Non-pigmented ciliary epithelial cell (primary cell): Measurements from ENCODE around the gene PTMS.

Experiments used
- DNase-seq: peaks from one replicate; pipeline ENCODE4 v3.0.0-alpha.2; 2010; ENCODE audit warnings: low read depth

The PTMS gene

DNA sequence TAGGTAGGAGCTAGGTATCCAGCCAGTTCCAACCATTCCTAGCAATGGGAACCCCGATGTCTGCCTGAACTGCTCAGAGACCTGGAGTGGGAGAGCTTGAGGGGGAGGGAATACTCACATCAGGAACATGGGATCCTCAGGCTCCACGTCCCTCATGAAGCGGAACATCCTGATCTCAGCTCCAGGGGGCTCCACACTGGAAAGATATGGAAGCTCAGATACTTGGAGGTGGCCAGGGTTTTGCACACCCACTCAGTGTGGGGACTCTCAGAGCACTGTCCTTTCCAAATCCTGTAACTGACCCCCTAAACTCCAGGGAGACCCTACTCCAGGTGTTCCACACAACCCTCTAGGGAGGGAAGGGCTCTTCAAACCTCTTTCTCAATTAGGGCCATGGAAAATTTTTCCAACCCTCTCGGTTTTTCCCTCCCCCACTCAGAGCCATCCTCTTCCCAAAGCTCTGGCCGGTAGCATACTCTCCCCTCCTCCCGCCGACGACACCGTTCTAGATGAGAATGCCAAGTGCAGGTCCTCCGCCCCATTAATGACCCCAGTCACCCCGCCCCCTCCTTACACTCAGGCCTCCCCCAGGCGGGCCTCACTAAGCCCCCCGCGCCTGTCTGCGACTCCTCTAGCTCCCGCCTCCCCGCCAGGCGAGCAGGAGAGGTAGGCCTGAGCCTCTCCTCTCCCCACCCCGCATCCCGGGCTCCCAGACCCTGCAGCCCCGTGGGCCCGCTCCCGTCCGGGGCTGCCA is 13.8 kb upstream of the PTMS start:
- no peak for DNase-seq

DNA sequence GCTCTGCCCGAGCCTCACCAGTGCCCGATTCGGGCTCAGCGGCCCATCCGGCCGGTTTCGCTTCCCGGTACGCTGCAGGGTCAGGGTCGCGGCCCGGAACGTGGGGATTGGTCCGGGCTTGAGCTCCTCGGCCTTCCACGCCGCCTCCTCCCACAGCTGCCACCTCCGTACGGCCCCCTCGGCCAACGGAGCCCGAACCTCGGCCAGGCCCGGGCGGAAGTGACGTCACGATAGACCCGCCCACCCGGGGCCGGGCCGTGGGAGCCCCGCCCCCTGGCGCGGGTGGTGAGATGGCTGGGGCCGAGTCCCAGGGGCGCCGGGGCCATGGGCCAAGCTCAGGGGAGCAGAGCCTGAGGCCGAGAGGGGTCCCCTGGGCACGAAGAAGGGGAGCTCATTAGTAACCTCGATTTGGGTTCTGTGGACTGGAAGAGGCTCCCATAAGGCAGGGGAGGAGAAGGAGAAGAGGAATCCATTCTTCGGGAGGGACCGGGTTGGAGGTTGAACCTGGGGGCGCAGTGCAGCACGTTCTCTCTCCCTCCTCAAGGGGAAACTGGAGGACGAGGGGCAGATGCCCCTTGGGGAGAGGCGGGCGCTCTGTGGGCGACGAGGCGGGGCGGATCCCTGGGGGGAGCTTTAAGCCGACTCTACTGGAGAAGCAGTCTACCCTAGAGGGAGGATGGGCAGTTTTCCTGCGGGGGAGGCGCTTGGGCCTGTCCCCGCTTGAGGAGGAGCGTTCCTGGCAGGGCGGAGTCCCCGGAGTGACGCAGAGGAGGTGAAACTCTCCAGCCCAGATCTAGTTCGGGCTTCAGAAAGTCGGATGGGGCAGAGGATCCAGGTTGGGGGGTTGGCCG is 13.0 kb upstream of the PTMS start, which contains the start of gene MLF2:
Gene MLF2, minus strand, starts transcription at position 221 of the 851 bp plus-strand sequence. CDS start 807 bp downstream, outside the sequence.
- DNase-seq: peak; percentile 97

DNA sequence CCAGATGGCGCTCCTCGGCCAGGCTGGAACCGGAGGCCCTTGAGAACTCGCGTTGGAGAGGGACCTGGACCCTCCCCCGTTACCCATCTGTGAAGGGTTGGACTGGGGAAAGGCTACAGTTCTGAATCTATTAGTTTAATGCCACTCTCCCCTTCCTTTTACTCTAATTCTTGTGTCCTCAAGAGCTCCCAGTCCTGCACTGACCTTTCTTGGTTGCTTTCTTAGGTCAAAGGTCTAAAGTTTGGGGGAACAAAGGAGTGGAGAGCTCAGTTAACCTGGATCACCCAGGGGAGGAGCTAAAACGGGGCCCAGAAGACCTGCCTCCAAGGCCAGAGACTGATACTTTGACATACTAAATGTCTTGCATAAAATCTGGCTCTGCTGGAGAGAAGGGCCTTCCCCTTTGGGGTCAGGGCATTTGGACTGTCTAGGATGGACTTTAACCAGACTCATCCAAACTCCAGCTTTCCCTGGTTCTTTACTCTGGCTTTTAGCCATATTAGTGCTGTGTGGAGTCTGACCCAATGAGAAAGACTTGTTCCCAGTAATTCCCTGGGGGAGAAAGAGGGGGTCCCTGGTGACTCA is 12.3 kb upstream of the PTMS start:
- DNase-seq: no peak

DNA sequence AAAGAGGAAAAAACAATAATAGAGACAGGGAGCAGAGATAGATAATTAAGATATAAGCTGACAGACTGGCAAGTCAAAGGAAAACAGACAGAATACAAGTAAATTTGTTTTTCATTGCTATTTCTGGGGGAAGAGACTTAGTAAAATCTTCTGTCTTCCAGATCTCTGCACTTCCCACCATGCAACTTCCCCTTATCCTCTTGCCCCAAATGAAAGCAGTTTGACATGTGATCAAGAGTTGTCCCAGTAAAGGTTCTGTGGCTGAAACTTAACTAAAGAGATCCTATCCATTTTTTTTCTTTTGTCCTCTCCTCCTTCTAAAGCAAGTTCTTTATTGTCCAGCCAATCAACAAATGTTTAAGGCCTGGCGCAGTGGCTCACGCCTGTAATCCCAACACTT is 11.8 kb upstream of the PTMS start:
- DNase-seq: no peak

DNA sequence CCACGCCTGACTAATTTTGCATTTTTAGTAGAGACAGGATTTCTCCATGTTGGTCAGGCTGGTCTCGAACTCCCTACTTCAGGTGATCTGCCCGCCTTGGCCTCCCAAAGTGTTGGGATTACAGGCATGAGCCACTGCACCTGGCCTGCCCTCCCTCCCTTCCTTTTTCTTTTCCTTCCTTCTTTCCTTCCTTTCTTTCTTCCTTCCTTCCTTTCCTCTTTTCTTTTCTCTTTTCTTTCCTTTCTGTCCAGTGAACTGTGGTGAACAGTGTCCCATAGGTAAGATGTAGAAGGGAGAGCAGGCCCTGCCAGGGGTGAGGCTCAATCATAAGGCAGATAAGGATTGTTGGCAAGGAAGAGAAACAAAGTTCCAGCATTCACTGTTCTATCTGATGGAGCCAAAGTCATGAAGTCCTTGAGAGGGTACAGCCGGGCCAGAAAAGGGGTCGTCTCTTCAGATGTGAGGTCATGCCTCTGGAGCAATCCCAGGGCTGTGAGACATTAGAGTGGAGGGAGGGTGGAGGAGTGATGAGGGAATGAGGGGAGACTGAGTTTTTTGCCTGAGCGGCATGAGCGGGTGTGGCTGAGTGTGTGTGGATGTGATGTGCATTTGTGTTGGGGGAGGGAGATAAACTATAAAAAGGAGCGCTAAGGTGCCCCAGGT is 9.0 kb upstream of the PTMS start:
- no peak for DNase-seq

DNA sequence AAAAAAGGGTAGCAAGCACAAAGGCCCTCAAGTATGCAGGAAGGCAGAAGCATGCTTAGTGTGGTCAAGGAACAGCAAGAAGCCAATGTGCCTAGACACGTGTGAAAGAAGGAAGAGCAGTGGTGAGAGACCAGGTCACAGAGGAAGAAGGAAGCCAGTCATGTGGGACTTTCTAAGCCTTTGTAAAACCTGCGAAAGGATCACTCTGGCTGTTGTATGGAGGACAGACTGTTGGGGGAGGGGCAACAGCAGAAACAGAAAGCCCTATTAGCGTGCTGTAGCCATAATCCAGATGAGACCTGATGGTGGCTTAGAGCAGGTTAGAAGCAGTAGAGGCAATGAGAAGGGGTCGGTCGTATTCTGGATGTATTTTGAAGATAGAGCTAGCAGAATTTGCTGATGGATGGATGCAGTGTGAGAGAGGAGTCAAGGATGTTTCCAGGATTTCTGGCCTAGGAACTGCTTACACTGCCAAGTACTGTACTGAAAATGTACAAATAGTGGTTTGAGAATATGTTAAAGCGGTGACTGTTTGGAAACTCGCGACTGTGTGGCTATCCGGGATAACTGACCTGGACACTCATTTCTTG is 7.6 kb upstream of the PTMS start:
- DNase-seq: no peak

DNA sequence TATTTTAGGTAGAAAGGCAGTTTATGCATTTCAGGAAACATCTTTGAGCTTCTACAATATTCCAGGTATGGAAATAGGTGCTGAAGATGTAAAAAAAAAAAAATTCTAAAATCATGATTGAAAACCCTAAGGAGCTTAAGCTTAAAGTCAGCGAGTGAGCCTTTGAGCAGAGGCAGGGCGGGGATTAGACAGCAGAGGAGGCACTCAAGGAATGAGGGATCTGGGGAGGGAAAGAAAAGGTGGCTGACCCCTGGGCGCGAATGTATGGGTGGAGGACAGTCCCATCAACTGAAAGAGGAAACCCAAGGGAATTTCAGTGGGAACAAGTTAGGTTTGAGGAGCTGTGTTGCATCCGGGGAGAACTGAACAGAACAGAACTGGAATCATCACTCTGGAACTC is 6.4 kb upstream of the PTMS start:
- DNase-seq: no peak

DNA sequence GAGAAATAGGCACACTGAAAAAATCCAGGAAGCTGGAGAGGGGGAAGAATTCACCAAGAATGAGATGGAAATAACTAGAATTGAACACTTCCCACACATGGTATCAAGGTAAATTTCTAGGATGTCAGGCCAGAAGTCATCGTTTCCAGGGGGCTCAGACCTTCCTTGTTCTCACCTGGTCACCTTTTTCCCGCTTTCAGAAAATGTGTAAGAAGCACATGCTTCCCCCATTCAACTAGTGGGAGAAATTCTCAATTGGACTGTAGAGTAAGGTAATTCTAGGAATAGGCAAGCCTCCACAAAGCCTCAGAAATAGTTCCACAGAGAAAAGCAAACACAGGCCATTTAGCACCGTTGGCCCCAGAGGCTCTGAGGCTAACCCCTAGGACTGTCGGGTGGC is 2.8 kb upstream of the PTMS start:
- no peak for DNase-seq

DNA sequence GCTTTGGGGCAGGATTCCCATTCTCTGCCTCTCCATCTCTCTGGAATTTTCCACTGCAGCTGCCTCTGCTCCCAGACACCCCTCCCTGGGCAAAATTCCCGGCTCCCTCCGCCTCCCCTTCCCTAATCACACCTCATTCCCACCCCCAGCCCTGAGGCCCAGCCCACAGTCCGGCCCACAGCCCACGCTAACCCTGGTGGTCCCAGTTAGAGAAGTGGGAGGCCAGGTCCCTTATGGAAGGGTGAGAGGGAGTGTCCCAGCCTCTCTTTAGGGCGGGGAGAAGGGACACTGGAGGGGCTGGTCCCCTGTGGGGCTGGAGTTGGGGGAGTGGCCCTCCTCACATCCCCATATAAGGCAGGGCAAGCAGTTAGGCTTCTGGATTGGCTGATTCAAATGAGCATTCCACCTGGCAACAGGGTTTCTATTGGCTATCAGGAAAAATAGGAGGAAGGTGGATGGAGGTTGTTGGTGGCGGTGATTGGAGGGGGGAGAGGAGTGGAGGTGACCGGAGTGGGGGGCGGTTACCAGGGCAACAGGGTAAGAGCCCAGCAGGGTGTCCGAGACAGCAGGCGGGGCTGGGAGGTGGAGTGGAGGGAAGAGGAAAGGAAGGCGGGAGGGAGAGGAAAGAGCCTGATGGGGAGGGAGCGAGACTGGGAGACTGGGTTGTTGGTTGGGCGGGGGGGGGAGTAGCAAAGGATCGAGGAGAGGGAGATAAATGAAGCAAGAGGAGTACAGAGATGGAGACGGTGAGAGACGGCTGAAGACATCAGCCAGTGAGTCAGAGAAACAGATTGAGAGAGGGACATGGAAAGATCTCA is 1.9 kb upstream of the PTMS start:
- DNase-seq: peak; percentile 98

DNA sequence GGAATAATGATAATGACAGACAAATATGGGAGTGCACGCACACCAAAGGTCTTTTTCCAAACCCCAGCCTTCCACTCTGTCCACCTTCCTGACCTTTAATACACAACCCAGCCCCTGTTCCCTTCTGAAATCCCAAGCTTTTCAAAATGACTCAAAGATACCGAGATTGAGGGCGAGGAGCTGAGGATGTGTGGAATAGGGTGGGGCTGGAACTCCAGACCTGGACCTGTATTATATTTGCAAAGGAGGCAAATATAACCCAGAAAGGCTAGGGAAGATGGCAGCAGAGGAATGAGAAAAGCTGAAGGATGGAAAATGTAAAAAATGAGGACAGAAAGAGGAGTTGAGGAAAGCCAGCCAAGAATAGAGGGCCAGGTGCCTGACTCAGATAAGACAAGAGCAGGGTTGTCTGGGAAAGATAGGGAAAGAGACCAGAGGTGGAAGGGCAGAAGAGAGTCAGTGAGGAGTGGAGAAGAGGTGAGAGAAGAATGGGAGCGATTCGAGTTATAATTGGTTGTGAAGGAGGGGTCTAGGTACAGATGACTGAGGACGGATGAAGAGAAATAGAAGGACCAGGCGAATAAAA is 1.0 kb upstream of the PTMS start:
- DNase-seq: no peak

DNA sequence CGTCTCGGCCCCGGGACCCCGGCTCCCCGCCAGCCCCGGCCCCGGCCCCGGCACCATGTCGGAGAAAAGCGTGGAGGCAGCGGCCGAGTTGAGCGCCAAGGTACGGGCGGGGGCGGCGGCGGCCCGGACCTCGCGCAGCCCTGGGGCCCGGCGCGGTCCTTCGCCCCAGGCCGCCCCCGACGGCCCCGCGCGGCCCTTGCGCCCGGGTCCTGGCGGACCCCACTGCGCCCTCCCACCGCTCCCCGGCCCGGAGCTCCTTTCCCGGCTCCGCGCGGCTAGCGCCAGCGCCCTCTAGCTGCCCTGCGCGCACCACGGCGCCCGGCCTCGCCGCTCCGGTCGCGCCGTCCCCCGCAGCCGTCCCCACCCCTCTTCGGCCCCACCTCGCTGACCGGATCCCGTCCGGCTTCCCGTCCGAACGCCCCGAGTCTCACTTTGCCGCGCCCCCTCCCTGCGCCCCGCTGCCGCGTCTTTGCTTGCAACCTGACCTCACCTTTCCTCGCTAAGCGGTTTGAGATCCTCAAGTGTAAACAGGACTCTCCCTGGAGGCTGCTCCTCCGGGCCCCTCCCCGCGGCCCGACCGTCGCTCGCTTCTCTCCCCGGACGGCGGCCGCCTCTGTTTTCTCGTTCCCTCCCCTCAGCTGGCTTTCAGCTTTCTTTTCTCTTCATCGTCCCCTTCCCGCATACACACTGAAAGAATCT is 637 bp downstream of the PTMS start:
- no peak for DNase-seq

DNA sequence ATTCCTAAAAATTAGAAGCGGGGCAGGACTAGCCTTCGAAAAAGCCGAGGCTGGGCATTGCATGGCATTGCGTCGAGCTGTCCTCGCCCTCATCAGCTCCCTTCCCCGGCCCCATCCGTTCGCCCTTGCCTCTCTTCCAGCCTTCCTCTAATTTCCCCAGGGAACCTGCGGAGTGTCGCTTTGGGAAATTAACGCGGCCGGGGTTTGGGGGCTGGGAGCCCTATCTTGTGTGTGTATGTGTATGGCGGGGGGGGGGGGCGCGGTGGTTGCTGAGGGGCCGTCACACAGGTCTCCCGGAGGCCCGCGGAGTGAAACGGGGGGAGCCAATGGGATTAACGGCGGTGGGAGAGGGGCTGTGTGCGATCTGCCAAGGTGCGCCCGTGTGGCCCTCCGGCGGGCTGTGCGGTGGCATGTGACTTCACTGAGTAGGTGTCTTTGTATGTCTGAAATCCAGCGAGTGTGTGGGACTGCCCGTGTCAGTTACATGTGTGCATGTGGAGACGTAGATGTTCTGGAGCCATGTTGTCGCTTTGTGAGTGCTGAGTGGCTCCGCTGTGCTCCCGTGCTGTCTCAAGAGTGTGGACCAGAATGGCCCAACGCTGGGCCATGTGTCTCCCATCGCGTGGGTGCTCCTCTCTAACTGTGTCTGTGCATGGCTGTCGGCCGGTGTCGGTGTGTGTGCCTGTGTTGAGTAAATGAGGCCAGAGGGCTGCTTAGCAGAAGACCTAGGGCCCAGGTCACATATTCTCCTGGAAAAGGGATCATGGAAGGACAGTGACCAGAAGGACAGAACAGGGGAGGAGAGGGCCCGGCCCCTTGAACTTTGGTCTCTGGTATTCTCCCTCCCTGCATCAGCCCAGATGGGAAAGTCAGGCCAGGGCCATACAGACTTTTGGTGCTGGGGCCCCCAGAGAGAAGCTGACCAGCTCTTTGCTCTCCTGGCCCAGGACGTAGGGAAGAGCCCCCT is 1.5 kb downstream of the PTMS start:
- no peak for DNase-seq

DNA sequence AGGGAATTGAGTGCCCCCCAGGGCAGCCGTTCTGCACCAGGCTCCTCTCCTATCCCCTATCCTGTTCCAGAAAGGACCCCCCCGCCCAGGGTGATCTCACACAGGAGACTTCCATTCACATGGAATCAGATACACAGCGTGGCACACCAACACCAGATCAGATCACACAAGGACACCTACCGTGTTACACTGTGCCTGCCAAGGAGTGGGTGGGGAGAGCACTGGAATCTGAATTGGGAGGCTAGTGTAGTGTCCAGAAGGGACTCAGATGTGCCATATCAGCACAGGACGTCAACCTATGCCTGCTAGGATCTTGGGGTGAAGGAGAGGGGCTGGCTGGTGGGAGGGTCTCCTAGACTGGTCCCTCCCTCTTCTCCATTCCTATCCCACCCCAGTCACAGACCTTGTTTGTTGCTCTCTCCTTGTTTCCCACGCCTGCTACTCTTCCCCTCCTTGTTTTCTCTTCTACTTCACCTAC is 2.3 kb downstream of the PTMS start:
- no peak for DNase-seq

DNA sequence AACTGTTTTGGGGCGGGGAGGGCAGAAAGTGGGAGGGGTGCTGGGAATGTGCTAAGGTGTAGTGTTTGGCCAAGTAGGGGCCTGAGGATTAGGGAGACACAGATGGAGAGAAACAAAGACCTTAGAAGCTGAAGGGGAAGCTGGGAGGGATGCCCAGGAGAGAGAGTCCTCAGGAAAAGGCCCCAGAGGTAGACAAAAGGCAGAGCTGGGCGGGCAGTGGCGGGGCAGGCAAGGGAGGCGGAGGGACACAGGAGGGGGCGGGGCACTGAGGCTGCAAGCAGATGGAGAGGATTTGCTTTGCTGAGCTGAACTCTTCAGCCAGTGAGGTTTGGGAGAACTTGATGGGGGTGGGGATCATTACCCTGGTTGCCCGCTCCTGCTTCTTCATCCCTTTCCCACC is 2.8 kb downstream of the PTMS start:
- DNase-seq: no peak

DNA sequence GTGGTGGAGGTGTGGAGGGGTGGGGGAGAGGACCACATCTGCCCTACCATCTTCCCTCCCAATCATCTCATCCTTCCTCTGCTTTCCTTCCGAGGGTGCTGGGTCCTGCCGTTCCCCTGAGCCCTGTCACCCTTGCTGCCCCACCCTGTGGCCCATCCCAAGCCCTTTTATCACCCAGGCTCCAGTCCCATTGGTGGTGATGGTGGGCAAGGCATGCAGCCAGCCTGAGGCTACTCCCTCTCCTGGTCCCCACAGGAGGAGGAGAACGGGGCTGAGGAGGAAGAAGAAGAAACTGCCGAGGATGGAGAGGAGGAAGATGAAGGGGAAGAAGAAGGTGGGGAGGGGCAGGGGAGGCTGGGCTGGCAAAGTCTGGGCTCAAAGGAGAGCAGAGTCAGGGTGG is 3.5 kb downstream of the PTMS start:
- no peak for DNase-seq

DNA sequence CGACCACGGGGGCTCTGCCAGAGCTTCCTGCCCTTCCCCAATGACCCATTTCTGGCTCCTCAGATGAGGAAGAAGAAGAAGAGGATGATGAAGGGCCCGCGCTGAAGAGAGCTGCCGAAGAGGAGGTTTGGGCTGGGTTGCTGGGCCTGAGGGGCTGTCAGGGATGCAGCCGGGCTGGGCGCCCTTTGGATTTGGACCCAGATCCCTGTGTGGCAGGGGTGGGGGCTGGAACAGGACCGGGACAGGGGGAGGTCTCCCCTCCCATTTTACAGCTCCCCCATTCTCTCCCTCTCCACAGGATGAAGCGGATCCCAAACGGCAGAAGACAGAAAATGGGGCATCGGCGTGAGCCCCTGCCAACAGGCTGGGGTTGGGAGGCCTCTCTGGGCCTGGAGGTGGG is 3.9 kb downstream of the PTMS start:
- no peak for DNase-seq

DNA sequence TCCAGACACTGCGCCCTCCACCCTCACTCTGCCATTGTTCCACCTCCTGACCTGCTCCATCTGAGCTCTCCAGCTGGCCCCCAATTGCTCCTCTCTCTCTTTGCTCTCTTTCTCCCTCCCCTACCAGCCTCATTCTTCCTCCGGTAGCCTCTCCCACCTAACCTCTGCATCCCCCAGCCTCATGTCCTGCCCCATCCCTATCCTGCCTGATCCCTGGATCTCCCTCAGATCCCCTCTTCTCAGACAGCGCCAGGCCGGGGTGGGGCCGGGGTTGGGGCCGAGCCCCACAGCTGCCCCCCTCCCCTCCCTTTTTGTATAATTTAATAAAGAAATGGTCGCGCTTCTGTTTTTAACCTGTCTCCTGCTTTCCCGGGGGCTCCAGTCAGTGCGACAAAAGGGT is 4.4 kb downstream of the PTMS start:
- no peak for DNase-seq

DNA sequence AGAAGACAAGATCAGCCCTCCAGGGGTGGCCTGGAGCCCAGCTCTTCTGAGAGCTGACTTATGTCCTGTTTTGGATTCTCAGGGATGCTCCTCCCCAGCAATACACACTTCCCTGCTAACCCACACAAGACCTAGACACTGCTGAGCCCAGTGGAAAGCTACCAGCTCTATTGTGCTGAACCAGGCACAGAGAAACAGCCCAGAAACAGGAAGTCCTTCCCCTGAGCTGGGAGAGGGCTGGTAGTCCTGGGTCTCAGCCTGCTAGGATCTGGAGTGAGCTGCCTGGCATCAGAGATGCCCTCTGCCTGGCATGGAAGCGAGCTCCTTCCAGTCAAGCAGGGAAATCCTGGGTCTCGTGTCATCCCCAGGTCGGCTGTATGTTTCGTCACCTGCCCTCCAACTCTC is 4.9 kb downstream of the PTMS start:
- no peak for DNase-seq
